Activated effector memory CD4-positive, alpha-beta T cell treated with Interleukin-2 at 50 U/mL for 16 hours (primary cell): ENCODE measurements around the gene ZNF80.

Source experiments
- DNase-seq: peaks from one replicate; pipeline ENCODE4 v3.0.0-alpha.2; 2020

The ZNF80 gene

GRCh38 chr3:114218578-114219185 lies 18.7 kb downstream of the ZNF80 start:
- no peak for DNase-seq

- no peak for DNase-seq
These were observed 19.4 kb downstream of the ZNF80 start for GRCh38 chr3:114218006-114218405.

GRCh38 chr3:114217266-114217665 lies 20.1 kb downstream of the ZNF80 start:
- DNase-seq, result no peak

- no peak for DNase-seq
These were observed 21.0 kb downstream of the ZNF80 start for GRCh38 chr3:114216186-114216970.

- no peak for DNase-seq
These were observed 22.6 kb downstream of the ZNF80 start for GRCh38 chr3:114214542-114215341.

GRCh38 chr3:114213627-114214541 lies 23.5 kb downstream of the ZNF80 start:
- DNase-seq, result peak; percentile 66

- no peak for DNase-seq
These were observed 24.1 kb downstream of the ZNF80 start for GRCh38 chr3:114213292-114213626.

GRCh38 chr3:114212646-114213045 lies 24.7 kb downstream of the ZNF80 start:
- DNase-seq, result no peak

- no peak for DNase-seq
These were observed 29.6 kb downstream of the ZNF80 start for GRCh38 chr3:114207768-114208167.

GRCh38 chr3:114206342-114206741 lies 31.0 kb downstream of the ZNF80 start:
- DNase-seq, result no peak

- DNase-seq, result no peak
These were observed 31.8 kb downstream of the ZNF80 start for GRCh38 chr3:114205541-114205940.

GRCh38 chr3:114194750-114195149 lies 42.6 kb downstream of the ZNF80 start:
- DNase-seq, result no peak

- no peak for DNase-seq
These were observed 45.2 kb downstream of the ZNF80 start for GRCh38 chr3:114192136-114192535.

GRCh38 chr3:114186501-114186900 lies 50.9 kb downstream of the ZNF80 start:
- no peak for DNase-seq
